ENCODE results near the gene TBX15.

Gene TBX15

DNA sequence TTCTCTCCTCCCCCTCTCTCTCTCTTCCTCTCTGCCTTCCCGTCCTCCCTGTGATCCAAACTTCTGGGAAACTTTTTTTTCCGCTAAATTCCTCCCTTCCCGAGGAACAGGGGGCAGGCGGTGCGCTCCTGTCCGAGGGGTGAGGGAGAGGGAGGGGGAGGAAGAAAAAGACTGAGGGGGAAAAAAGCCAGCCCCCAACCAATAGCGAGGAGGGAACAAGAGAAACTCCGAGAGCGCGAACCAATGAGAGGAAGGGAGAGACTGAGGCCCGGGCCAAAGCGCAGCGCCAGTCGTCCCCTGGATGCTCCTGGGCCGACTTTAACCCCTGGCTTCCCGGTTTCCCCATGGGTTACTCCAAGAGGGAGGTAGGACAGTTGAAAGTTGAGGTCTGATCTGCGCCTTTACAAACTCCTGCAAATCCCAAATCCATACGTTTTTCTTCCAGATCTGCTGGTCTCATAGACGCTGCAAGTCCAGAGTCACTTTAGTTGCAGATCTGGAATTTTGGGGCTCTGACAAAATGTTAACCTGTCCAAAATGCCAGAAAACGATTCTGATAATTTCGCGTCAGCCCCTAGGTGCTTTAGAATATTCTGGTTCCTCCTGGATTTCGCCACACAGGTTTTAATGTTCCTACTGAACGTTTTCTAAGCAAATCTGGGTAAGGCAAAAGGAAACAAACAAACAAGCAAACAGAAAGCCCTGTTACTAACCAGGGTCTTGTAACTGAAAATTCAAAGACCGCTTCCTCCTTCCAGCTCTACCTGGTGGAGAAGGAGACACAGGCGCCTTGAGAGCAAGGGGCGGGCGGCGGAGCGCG, at the start of gene TBX15:
TBX15 (minus strand) TSS at position 158 of the 820 bp plus-strand sequence. CDS start 548 bp downstream, outside the sequence.
- DNase-seq = no peak

DNA sequence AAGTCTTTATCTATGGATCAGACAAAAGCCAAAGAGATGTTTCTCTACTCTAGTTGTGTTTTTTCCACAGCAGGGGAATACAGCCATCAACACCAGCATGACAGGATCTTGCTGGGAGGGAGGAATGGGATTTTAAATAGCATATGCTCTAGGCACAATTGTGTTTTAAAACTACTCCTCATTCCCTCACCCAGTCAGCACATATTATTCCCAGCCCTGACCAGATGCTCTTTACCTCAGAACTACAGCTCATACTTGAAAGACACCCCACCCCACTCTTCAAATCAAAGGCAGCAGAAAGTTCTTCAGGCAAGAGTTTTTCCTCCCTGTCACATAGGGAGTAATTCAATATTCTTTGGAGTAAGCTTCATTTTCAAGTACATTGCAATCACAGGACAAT, 46.2 kb upstream of the TBX15 start:
- DNase-seq = no peak

DNA sequence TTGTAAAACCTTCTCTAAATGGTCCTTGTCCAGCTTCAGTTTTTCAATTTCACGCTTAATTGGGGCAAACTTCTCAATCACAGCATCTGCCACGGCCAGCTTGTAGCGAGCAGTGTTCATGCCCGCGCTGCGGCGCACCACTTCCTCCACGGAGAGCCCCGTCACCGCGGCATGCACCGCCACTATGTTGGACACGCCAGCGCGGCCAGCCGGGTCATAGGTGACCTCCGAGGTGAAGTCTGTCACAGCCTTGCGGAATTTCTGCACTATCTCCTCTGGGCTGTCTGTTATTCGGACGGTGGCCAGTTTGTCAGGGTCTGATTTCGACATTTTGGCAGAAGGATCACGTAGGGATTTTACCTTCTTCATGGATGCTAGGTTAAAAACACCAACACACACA, 44.8 kb upstream of the TBX15 start:
- DNase-seq = no peak

DNA sequence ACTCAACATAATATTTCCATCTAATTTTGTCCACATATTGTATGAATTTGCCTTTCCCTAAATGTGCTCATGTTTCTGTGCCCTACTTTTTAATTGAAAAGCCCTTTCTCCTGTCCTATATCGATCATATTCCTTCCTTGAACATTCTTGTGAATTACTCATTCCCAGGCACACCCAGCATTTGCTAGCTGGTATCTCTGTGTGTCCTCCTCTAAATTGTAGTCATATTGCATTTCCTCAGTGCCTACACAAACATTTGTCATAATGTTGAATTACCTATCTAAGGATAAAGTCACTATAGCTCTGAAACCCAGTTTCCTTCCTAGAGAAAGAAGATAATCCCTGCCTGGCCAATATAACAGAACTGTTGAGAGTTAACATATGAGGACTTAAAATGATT, 39.6 kb upstream of the TBX15 start:
- no peak for DNase-seq

DNA sequence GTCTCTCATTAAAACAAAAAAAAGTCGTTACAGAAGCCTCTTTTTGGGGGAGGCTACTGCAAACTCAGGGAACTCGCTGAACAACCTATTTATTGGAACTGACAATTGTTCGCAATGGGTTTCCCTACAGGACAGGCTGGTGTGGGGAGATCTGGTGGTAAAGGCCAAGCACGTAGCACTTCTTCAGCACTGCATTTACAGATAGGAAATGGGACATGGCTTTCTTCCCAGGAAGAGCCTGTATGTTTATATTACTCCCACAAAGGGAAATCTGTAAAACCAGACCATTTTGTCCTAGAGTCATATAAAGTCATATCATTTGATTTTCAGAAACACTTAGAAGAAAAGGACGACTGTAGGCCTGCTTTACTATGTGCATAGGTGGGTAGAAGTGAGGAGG, 38.8 kb upstream of the TBX15 start:
- DNase-seq = no peak

DNA sequence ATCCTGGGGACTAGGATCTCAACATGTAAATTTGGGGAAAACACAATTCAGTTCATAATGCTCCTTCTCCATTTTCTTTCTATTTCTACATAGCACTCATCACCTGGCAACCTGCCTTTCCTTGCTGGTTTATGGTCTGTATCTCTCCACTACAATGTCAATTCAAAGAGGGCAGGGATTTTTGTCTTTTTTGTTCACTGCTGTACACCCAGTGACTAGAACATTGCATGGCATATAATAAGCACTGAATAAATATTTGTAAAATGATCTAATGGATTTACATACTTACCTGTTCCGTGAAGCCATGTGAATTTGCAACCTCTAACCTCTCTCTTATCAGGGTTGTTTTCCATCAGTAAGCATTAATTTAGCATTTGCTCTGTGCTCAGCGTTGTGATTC, 27.4 kb upstream of the TBX15 start:
- DNase-seq = no peak

DNA sequence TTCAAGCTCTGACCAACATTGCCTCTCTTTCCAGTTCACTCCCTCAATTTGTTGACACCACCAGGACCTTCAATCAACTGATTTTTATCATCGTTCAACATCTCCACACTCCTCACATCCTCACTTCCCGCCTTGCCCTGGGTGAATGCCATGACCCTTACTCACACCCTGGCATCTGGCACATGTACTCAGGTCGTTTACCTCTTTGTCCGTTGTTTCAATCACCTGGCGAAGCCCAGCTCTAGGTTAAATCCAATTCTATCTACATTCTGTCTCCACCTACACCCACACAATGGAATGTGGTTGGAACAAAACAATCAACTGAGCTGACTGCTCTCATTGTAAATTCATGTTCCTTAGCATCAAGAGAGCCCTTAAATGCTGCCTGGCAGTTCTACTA, 24.2 kb upstream of the TBX15 start:
- no peak for DNase-seq

DNA sequence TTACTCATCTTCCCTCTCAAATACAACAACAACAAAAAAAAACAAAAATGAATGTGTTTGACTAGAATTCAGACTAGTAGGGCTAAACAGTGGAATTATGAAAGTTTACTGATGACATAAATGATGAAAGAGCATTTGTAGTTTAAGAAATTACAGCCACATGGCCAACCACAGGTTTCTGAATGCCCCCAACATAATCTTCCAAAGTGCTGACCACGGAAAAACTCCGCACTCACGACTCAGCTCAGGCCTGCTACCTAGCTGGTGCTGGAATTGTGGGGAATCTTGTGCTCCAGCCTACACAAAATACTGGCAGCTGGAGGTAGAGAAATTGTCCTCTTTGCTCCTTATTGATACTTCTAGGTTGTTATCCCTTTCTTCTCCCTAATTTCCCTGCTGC, 23.6 kb upstream of the TBX15 start:
- DNase-seq = no peak

DNA sequence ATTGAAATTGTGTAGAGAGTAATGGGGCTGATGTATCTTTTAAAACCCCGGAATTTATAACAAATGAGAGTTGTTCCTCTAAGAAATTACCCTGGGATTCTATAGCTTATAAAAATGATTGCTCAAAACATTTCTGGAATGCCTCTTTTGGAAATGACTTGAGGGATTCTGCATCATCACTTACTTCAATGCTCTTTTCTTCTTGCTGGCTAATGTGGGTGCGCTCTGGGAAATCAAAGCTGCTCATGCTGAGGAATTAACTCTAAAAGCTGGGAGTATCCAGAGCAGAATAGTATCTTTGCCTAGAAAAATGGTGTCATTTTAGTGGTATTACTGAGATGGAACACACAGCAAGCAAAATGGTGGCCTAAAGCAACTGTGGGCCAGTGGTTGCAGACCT, 23.0 kb upstream of the TBX15 start:
- no peak for DNase-seq

DNA sequence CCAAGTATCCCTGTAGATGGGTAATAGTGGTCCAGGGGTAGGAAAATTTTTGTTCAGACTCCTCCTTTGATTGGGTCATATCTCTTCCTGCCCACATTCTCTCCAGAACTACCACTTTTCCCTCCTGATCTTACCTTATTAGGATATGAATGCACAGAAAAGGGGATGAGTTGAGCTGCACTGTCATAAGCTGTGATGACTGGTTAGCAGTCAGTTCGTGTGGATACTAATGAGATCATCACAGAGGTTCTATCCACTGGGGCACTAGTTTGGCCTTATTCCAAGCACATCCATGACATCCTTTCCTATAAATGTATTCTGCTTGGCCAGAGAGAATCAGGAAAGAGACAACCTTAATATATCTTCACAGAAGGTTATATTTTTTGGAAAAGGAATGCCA, 22.1 kb upstream of the TBX15 start:
- no peak for DNase-seq

DNA sequence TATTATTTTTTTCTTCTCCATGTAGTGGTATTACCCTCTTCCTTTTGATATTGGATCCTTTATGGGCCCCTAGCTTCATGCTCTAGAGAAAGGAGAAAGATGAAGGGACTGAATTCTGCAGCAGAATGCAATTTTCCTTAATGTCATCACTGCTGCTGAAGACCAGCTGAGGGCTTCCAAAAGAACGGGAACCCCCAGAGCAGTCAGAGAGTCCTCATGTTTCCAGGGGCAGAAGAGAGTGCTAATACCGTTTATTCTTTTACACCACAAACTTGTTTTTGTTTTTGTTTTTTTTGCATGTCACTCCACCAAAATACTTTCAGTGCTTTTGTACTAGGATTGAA, 21.1 kb upstream of the TBX15 start:
- no peak for DNase-seq

DNA sequence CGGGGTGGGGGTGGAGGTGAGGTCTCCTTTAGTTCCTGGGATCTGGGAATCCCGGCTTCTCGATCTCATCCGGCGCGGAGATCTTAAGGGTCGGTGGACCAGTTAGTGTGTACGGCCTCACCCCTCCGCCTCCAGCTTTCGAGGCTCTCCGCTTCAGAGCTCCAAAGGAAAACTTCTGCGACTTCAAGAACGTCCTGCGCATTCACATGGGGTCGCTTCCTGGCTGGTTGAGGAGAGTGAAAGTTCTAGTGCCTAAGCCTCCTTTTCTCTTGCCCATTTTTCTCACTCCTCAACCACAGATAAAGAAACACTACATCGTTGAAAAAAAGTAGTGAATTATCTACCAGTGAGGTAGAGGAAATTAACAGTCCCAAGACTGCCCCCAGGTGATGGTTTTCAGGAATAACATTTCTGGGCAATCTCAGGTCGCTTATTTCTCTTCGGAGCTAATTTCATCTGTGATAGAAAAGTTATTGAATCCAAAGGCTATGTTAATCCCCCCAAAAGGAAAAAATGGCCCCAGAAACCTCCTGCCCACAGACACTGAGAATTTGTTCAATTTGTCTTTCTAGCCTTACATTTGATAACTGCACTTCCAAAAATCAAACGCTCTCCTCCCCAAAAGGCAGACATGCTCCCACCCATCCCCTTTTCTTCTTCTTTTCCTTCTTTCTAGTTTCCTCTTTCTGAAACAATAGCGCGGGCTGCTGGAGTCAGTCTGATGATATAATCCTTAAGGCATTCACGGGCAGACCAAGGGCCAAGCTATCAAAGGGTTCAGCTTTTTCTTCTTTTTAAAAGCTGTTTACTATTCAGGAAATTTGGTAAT, 20.6 kb upstream of the TBX15 start:
- peak; percentile 16 for DNase-seq

DNA sequence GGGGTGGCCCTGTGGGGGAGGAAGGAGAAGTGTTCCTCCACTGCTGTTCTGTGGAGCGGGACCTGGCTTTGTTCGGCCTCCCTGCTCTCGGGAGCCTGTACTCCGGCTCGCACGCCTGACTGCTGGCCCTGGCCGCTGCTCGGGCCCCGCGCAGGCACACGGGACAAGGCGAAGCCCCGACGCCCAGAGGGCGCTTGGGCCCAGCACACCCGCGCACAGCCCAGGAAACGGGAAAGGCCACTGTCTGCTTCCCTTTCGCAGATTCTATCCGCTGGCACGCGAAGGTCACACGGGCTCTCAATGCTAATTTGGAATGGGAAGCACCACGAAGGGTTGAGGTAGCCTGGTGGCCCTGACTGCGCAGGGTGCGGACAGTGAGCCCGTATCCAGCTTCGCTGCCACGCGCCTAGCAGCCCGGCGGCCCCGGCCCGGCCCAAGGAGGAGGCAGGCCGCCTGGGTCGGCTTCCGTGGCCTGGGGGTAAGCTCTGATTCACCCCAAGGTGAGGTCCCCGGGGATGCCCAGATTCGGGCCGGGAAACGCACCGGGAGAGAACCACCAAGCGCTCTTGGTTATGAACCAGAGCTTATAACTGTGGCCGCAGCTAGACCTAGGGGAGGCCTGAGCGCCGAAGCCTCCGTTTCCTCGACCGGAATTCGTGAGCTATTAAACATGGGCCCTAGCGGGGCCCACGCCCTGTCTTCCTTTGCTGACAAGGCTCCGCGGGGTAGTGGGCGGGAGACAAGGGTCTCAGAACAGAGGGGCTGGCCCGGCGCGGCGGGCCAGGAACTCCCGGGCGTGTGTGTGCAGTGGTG, 19.7 kb upstream of the TBX15 start:
- no peak for DNase-seq

DNA sequence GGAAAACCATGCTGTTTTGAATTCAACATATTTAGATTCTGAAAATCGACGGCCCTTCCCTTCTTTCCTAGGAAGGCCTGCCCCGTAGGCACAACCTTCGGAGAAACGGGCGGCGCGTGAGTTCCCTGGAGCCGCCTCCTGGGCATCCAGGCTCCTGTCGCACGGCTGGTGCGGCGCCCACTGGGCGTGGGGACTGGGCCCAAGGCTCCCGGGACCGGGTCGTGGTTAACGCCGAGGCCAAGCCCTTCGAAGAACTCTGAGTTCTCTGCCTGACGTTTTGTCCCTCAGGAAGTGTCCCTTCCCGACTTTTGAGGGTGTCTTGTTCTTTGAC, 19.2 kb upstream of the TBX15 start:
- no peak for DNase-seq

DNA sequence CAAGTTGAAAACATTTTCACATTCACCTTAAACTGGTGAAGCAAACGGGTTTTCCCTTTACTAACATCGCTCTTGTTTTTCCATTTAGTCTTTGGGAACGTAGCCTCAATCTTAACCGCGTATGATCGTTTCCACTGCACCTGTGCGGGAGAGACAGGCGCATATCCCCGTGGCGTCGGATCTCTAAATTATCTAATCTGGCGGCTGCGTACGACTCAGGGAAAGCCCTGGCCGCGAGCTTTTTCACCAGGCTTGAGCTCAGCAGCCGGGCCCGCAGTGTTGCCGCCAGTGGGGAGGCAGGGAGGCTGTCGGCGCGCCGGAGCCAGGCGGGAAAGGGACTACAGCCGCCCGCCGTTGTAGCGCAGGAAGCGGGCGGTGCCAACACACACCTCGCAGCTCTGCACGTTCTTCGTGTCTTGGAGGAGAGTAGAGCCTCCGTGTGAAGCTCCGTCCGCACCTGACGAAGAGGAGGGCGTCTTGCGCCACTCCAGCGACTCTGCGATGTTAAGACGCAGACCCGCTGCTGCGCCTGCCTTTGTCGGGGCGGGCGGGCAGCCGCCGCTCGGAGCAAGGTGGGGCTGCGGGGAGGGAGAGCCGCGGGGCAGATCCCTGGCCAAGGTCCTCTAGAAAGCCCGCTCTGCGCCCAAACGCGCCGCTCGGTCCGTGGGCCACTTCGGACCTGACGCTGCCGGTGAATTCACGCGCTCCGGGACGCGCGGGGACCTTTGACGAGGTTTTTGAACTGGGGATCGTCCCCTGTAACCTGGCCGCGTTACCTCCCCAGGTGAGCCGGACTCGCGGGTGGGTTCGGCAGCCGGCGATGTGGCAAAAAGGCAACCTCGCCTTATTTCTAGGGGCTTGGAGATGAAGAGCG, 18.5 kb upstream of the TBX15 start:
- no peak for DNase-seq

DNA sequence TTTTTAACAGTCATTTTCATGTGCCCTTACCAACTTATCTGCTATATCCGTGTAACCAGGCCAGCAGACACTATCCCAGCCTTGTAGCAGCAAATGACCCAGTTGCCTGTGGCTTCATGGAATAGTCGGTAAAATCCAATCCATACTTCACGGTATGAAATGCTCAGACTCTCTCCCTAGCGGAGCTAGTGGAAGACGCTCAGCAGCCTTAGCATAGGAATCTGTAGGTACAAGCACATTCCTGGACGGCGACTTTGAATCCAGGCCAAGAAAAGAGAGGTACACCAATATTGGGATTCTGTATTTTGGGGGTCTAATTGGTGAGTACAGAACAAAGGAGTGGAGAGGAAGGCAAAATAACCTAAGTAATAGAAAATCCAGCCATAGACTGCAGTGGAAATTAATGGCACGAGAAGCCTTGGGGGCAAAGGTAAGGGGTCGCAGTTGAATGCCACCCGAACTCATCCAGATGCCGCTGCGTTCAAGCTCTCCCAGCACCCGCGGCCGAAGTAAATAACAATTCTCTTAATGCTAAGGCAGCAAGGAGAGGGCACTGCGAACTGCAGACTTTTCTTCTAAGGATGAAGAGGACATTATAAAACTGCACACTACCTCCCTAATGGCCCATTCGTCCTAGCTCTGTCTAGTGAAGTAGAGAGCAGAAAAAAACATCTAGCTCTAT, 17.7 kb upstream of the TBX15 start:
- DNase-seq = no peak

DNA sequence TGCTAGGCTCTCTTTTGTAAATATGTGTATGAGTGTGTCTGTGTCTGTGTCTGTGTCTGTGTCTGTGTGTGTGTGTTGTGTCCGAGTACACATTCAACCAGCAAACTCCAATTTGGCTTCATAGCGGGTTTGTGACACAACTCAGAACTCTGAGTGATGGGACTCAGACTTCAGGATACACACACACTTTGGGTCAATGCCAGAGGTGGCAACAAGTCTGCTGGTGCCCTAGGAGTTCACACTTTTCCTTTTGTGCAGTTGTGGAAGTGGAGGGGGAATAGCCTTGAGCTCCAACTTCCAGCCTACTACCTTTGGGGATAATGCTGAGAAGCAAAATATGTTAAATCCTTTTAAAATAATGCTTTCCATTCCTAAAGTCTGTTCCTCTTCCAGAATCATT, 16.6 kb upstream of the TBX15 start:
- DNase-seq = no peak

DNA sequence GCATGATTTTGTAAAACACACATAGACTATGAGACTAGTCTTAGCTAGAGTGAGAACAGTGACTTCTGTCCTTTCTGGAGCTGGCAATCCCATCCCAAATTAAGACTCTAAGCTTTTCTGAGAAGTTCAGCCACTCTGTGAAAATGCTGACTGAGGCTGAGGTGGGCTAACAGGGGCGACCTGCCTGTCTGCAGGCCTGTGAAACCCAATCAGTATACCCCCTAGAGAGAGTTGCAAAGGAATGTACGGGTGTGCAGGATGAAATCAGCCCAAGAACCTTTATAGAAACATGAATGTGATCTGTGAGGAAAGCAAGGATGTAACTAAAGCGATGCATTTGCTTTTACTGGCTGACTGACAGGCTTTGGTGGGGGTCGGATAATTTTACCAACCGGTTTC, 16.0 kb upstream of the TBX15 start:
- no peak for DNase-seq

DNA sequence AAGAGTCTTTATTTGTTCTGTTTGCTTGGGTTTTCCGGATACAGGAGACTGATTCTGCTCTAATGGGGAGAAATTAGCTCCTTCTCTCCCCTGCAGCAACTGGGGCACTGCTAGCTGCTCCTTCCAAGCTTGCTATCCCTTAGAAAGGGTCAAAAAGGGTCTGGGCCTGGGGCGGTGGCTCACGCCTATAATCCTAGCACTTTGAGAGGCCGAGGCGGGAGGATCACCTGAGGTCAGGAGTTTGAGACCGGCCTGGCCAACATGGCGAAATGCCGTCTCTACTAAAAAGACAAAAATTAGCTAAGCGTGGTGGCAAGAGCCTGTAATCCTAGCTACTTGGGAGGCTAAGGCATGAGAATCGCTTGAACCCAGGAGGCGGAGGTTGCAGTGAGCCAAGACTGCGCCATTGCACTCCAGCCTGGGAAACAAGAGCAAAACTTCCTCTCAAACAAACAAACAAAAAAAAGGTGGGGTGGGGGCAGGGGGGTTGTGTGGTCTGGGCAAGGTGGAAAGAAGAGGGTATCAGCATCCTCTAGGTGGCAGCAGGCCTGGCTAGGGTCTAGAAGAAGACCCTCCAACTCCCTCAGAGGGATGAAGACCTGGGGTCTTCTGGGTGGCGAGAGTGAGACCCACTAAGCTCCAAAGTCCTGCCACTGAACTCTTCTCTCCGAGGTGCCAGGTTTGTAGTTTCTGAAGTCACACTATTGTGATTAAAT, 15.4 kb upstream of the TBX15 start:
- DNase-seq = no peak

DNA sequence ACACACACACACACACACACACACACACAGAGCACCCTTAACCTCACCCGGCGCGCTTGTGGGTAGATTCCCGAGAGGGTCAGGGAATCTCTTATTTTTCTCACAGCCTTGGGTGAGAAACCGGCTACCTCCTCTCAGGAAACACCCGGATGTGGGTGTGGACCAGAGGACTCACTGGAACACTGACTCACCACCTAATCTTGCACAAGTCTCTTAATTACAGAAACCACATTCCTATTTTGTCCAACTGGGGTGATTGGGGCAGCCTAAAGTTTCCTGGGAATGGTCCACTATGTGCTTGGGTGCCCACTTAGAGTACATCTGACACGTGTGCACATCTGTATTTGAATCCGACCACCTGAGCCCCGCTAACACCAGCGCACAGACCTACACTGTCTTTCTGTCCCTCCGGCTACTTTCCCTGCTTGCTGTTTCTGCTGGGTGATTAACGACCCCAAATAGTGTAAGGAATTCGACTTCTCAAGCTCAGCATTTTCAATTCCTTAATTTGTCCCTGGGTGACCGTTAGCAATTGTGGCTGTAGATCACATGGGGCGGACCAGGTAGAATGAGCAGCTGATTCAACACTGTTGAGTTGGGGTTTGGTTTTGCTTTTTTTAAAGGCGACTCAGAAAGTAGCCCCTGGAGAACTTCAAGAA, 14.0 kb upstream of the TBX15 start:
- DNase-seq = no peak
